Neural progenitor cell (in vitro differentiated cells): Measurements from ENCODE around the gene PLEKHM1.
"Not testable (repeated sequence)": the region's sequence is repeated elsewhere in the genome, so short reads cannot be mapped to it uniquely, and the experiment has no call there.

Experiments used
- CTCF ChIP-seq: fragments of 200-600 bp; sonication (generic); IDR thresholded peaks from 2 replicates; pipeline ENCODE4 v1.5.1; 2017; ENCODE audit warnings: antibody characterized with exemption, mild to moderate bottlenecking
- EZH2 ChIP-seq: fragments of 200-600 bp; sonication (generic); IDR thresholded peaks from 2 replicates; pipeline ENCODE4 v1.6.1; 2017; ENCODE audit warnings: antibody characterized with exemption, mild to moderate bottlenecking, moderate library complexity

GRCh38 chr17:45498377-45498776, 7.9 kb upstream of the PLEKHM1 start:
- TF ChIP-seq CTCF, EZH2: not testable (repeated sequence)
